A673 (cell line): Measurements from ENCODE around the gene ATRNL1. TPM values are rescaled to one million over a fixed set of nuclear protein-coding genes. Genes with fewer than 3 reads are reported as not detected.

Source experiments
- BruUV-seq: library from RNA; stranded (reverse); fragments of 400-500 nt; replicated peaks from 2 replicates; lab custom pipeline; 2021; lab: Mats Ljungman, UMichigan
- CTCF ChIA-PET: fragments of 300-600 bp; sonication (Branson Sonifier 250); formaldehyde crosslinking; loops from one replicate; lab custom pipeline; 2022; ENCODE audit warnings: antibody characterized with exemption; lab: Charles Lee
- POLR2A ChIA-PET: fragments of 300-600 bp; sonication (Branson Sonifier 250); formaldehyde crosslinking; loops from one replicate; lab custom pipeline; 2022; ENCODE audit warnings: antibody characterized with exemption; ENCODE audit not compliant: low non-redundant PET; lab: Charles Lee
- DNase-seq: peaks from one replicate; pipeline ENCODE4 v3.0.0-alpha.2; 2015; ENCODE audit warnings: low spot score
- H3K27ac ChIP-seq: fragments of 200-600 bp; sonication (generic); 2 replicates; pipeline ENCODE4 v1.5.1; 2016; ENCODE audit warnings: mixed run types, low read depth, mild to moderate bottlenecking, mixed read lengths, antibody characterized with exemption, low read length; ENCODE audit not compliant: poor library complexity, severe bottlenecking
- H3K27me3 ChIP-seq: fragments of 200-600 bp; sonication (generic); replicated peaks from 2 replicates; pipeline ENCODE4 v1.6.1; 2017; ENCODE audit warnings: mixed run types, low read depth, mild to moderate bottlenecking, mixed read lengths, antibody characterized with exemption, low read length; ENCODE audit not compliant: insufficient read depth, poor library complexity
- H3K36me3 ChIP-seq: fragments of 200-600 bp; sonication (generic); 2 replicates; pipeline ENCODE4 v1.6.1; 2016; ENCODE audit warnings: mixed run types, mild to moderate bottlenecking, mixed read lengths, antibody characterized with exemption, low read length; ENCODE audit not compliant: insufficient read depth, poor library complexity, severe bottlenecking
- H3K4me1 ChIP-seq: fragments of 200-600 bp; sonication (generic); 2 replicates; pipeline ENCODE4 v1.6.1; 2017; ENCODE audit warnings: mixed run types, mild to moderate bottlenecking, mixed read lengths, antibody characterized with exemption, low read length; ENCODE audit not compliant: insufficient read depth, poor library complexity, severe bottlenecking
- H3K4me3 ChIP-seq: fragments of 200-600 bp; sonication (generic); 2 replicates; pipeline ENCODE4 v1.5.1; 2016; ENCODE audit warnings: low read depth, mixed run types, mild to moderate bottlenecking, mixed read lengths, low read length; ENCODE audit not compliant: poor library complexity, severe bottlenecking
- H3K9me3 ChIP-seq: fragments of 200-600 bp; sonication (generic); 2 replicates; pipeline ENCODE4 v1.6.1; 2016; ENCODE audit warnings: mixed run types, low read depth, mild to moderate bottlenecking, mixed read lengths, antibody characterized with exemption, low read length; ENCODE audit not compliant: poor library complexity, severe bottlenecking
- CTCF ChIP-seq: fragments of 300-800, 200-600 bp; sonication (generic); conservative IDR thresholded peaks from 2 replicates; pipeline ENCODE4 v1.5.1; 2017; ENCODE audit warnings: low read depth, mild to moderate bottlenecking, antibody characterized with exemption, low read length, moderate library complexity, mixed read lengths
- EZH2 ChIP-seq: fragments of 200-600 bp; sonication (generic); IDR thresholded peaks from 2 replicates; pipeline ENCODE4 v1.6.1; 2017; ENCODE audit warnings: borderline replicate concordance, low read depth, mild to moderate bottlenecking, mixed read lengths, antibody characterized with exemption, low read length; ENCODE audit not compliant: poor library complexity, severe bottlenecking
- intact Hi-C: fragments of 100-400 bp; cut with micrococcal nuclease; formaldehyde crosslinking; loops from one replicate; pipeline ENCODE4 v1.10.0; 2022; ENCODE audit not compliant: unreplicated experiment
- total RNA-seq: library from RNA; stranded (reverse); gene quantifications from 2 replicates; pipeline ENCODE4 v1.2.3, GENCODE V29; 2021

The ATRNL1 gene
- total RNA-seq, 1 experiment from 2014 or later = 3.0 TPM

- intact Hi-C loops = no loop called here
- no peak for DNase-seq
- H3K36me3 ChIP-seq = no peaks in the 10 kb centered on the region
- H3K9me3 ChIP-seq = no peaks in the 10 kb centered on the region
- H3K27me3 ChIP-seq = no peaks in the 10 kb centered on the region
- TF ChIP-seq CTCF (no peak), EZH2 (no peak)
- ChIA-PET CTCF (no interaction called here), POLR2A (no interaction called here)
- no peak overlapping the region for H3K4me3 ChIP-seq
- no TSS peak for BruUV-seq
- peaks cover 13% of the 10 kb centered on the region for H3K4me1 ChIP-seq
- H3K27ac ChIP-seq = no peak overlapping the region
These were observed 41.9 kb upstream of the ATRNL1 start for GRCh38 chr10:115051216-115051615.

GRCh38 chr10:115052226-115052625 lies 40.9 kb upstream of the ATRNL1 start:
- ChIA-PET CTCF (no interaction called here), POLR2A (no interaction called here)
- no peaks in the 10 kb centered on the region for H3K27me3 ChIP-seq
- H3K4me1 ChIP-seq = peaks cover 13% of the 10 kb centered on the region
- no peak for TF ChIP-seq EZH2
- no peak for TF ChIP-seq CTCF
- intact Hi-C loops = no loop called here
- BruUV-seq = no TSS peak
- no peaks in the 10 kb centered on the region for H3K36me3 ChIP-seq
- peak; percentile 42 for DNase-seq
- no peak overlapping the region for H3K4me3 ChIP-seq
- H3K27ac ChIP-seq = no peak overlapping the region
- H3K9me3 ChIP-seq = no peaks in the 10 kb centered on the region

GRCh38 chr10:115052728-115053127 lies 40.4 kb upstream of the ATRNL1 start:
- no peak for TF ChIP-seq EZH2
- no peak for TF ChIP-seq CTCF
- intact Hi-C loops = no loop called here

More at GRCh38 chr10:115052728-115053127, 40.4 kb upstream of the ATRNL1 start:
- Histone ChIP-seq H3K27me3 (no peaks in the 10 kb centered on the region), H3K4me1 (peaks cover 13% of the 10 kb centered on the region), H3K9me3 (no peaks in the 10 kb centered on the region), H3K36me3 (no peaks in the 10 kb centered on the region), H3K4me3 (no peak overlapping the region), H3K27ac (no peak overlapping the region)
- peak; percentile 24 for DNase-seq
- ChIA-PET POLR2A (no interaction called here), CTCF (no interaction called here)
- no TSS peak for BruUV-seq
